ENCODE measurements around the gene CHADL. TPM values are rescaled to one million over a fixed set of nuclear protein-coding genes. Genes with fewer than 3 reads are reported as not detected.
A peak's percentile ranks its signal among the peaks of the same experiment; 100 is the strongest.

The CHADL gene
- total and polyA plus RNA-seq, 2 of the 8 experiments (the other 6 are each of a cell fraction or from before 2014, with no cell fraction given): 0.78 to 1.4 TPM

DNA sequence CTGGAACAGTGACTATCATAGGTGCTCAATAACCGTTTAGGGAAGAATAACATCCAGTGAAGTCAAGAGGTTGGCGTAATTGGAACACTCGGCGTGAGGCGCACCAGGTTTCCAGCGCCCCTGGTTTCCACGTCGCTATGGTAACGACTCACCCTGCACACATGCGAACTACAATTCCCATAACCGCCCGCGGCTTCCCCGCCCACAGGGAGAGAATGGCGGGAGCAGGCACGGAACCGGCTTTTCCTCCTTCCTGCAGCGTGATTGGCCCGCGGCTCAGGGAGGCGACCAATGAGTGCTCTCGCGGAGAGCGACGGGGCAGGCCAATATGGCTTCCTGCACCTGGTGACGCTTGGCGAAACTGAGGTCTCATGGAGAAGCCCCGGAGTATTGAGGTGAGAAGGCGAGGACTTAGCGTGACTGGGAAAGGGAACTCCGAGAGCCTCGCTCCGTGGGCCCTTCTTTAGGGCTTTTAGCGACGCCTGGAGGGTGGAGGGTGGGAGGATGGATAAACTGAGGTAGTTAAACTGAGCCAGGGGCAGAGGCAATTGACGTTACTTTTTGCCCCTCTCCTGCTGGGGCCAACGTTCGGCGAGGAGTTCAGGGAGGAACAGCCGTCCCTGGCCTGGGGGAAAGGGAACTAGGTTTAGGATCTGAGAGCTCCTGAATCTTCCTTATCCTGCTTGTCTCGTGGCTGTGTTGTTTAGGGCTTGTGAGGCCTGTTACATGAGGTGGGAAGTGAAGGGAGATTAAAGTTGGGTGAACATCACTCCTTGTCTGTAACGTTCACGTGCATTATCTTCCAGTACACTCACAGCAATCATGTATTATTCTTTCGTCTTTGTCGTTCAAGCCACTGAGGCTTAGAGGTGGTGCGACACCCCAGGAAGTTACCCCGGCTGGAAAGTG, 35.5 kb downstream of the CHADL start, which contains the start of gene L3MBTL2 (continued):
- TF ChIP-seq TAF1 (IDR thresholded peaks at IDR 0.05; ENCODE audit: low read depth, low read length): peak; percentile 93
- TF ChIP-seq, protein P1, sequence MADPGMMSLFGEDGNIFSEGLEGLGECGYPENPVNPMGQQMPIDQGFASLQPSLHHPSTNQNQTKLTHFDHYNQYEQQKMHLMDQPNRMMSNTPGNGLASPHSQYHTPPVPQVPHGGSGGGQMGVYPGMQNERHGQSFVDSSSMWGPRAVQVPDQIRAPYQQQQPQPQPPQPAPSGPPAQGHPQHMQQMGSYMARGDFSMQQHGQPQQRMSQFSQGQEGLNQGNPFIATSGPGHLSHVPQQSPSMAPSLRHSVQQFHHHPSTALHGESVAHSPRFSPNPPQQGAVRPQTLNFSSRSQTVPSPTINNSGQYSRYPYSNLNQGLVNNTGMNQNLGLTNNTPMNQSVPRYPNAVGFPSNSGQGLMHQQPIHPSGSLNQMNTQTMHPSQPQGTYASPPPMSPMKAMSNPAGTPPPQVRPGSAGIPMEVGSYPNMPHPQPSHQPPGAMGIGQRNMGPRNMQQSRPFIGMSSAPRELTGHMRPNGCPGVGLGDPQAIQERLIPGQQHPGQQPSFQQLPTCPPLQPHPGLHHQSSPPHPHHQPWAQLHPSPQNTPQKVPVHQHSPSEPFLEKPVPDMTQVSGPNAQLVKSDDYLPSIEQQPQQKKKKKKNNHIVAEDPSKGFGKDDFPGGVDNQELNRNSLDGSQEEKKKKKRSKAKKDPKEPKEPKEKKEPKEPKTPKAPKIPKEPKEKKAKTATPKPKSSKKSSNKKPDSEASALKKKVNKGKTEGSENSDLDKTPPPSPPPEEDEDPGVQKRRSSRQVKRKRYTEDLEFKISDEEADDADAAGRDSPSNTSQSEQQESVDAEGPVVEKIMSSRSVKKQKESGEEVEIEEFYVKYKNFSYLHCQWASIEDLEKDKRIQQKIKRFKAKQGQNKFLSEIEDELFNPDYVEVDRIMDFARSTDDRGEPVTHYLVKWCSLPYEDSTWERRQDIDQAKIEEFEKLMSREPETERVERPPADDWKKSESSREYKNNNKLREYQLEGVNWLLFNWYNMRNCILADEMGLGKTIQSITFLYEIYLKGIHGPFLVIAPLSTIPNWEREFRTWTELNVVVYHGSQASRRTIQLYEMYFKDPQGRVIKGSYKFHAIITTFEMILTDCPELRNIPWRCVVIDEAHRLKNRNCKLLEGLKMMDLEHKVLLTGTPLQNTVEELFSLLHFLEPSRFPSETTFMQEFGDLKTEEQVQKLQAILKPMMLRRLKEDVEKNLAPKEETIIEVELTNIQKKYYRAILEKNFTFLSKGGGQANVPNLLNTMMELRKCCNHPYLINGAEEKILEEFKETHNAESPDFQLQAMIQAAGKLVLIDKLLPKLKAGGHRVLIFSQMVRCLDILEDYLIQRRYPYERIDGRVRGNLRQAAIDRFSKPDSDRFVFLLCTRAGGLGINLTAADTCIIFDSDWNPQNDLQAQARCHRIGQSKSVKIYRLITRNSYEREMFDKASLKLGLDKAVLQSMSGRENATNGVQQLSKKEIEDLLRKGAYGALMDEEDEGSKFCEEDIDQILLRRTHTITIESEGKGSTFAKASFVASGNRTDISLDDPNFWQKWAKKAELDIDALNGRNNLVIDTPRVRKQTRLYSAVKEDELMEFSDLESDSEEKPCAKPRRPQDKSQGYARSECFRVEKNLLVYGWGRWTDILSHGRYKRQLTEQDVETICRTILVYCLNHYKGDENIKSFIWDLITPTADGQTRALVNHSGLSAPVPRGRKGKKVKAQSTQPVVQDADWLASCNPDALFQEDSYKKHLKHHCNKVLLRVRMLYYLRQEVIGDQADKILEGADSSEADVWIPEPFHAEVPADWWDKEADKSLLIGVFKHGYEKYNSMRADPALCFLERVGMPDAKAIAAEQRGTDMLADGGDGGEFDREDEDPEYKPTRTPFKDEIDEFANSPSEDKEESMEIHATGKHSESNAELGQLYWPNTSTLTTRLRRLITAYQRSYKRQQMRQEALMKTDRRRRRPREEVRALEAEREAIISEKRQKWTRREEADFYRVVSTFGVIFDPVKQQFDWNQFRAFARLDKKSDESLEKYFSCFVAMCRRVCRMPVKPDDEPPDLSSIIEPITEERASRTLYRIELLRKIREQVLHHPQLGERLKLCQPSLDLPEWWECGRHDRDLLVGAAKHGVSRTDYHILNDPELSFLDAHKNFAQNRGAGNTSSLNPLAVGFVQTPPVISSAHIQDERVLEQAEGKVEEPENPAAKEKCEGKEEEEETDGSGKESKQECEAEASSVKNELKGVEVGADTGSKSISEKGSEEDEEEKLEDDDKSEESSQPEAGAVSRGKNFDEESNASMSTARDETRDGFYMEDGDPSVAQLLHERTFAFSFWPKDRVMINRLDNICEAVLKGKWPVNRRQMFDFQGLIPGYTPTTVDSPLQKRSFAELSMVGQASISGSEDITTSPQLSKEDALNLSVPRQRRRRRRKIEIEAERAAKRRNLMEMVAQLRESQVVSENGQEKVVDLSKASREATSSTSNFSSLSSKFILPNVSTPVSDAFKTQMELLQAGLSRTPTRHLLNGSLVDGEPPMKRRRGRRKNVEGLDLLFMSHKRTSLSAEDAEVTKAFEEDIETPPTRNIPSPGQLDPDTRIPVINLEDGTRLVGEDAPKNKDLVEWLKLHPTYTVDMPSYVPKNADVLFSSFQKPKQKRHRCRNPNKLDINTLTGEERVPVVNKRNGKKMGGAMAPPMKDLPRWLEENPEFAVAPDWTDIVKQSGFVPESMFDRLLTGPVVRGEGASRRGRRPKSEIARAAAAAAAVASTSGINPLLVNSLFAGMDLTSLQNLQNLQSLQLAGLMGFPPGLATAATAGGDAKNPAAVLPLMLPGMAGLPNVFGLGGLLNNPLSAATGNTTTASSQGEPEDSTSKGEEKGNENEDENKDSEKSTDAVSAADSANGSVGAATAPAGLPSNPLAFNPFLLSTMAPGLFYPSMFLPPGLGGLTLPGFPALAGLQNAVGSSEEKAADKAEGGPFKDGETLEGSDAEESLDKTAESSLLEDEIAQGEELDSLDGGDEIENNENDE (IDR thresholded peaks at IDR 0.05; ENCODE audit: insufficient replicate concordance, low read length): no peak
- TF ChIP-seq SRF (IDR thresholded peaks at IDR 0.05; ENCODE audit: low read depth, low read length): no peak
- TF ChIP-seq CEBPB (IDR thresholded peaks at IDR 0.05; ENCODE audit: low read depth, low read length): no peak
- peak; percentile 87 for TF ChIP-seq SP1 (IDR thresholded peaks at IDR 0.05; ENCODE audit: low read depth, low read length)
- TF ChIP-seq HDAC6 (IDR thresholded peaks at IDR 0.05; ENCODE audit: low read depth, low read length): no peak
- TF ChIP-seq KDM5A (IDR thresholded peaks at IDR 0.05; ENCODE audit: low read length): peak; percentile 88
- TF ChIP-seq TBP (IDR thresholded peaks at IDR 0.05; ENCODE audit: low read depth, low read length): peak; percentile 80
- TF ChIP-seq JUND (IDR thresholded peaks at IDR 0.05; ENCODE audit: low read length): no peak
- TF ChIP-seq, protein P2, sequence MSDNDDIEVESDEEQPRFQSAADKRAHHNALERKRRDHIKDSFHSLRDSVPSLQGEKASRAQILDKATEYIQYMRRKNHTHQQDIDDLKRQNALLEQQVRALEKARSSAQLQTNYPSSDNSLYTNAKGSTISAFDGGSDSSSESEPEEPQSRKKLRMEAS (IDR thresholded peaks at IDR 0.05): peak; percentile 79; the same call in 1 of the 2 replicates
- TF ChIP-seq BCL11A (IDR thresholded peaks at IDR 0.05; ENCODE audit: low read depth in 2 of 2, low read length in 2 of 2): no peak
